HG02798 (cell line): ENCODE measurements around the gene KRT80.
"Not testable (repeated sequence)": the region's sequence is repeated elsewhere in the genome, so short reads cannot be mapped to it uniquely, and the experiment has no call there.

Experiments
- ATAC-seq: cut with Tn5 transposase; IDR thresholded peaks from one replicate; pipeline ENCODE4 v1.9.1; 2021; ENCODE audit warnings: mild to moderate bottlenecking; ENCODE audit not compliant: unreplicated experiment, poor library complexity

Gene KRT80

DNA sequence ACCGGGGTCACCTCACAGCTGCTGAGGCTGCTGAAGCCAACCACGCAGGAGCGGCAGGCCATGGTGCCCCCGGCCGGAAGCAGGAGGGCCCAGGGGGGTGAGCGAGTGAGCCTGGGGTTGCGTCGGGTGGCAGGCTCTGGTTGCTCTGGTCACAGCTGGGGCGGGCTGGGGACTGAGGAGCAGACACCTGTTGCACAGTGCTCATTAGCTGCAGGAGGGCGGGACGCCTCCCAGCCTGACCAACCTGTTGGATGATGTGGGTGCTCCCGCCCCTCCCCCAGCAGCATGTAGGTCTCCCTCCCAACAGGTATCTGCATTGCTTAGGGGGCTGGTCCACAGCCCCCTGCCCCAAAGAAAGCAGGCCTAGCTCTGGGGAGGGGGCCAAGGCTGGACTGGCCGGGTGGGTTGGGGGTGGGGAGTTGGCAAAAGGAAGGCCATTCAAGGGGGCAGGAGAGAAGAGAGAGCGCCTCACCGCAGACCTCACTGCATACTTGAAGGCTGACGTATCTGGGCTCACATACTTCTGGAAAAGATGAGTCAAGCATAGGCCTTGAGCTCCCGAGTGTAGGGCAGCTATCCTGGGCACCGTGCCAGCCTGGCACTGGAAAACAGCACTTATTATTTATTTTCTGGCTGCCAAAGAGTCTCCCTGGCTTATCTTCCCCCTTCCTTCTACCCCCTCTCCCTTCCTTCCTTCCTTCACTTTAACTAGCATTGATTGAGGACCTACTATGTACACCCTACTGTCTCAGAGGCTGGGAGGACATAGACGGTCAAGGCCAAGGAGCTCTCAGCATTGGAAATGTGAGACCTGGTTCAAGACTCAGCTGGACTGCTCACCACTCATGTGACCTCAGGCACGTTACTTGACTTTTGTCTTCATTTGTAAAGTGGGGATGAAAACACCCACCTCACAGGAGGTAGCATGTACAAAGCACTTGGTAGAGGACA, at the start of gene KRT80:
Gene KRT80, minus strand, starts transcription at position 174 of the 951 bp plus-strand sequence. Its CDS starts 112 bp downstream, at position 62.
- ATAC-seq, result no peak

DNA sequence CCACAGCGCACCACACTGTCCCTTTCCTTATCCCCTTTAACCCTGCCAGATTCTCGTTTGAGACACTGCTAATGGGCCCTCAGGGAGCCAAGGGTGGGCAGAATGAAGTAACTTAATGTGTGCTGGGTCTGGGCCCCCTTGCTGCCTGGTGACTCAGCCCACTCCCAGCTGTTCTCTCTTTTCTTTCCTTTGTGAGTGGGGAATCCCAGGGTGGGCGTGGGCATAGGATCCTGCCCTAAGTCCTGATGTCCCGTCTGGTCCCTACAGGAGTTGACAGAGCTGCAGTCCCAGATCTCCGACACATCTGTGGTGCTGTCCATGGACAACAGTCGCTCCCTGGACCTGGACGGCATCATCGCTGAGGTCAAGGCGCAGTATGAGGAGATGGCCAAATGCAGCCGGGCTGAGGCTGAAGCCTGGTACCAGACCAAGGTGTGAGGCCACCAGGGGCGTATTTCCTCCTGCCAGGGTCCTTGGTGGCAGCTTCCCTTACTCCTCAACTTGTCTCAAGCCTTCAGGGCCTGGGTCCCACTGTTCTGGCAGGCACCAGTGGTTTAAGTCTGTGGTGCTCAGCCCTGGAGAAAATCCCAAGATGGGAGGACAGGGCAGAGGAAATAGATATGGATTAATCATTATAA, 49.5 kb upstream of the KRT80 start:
- no peak for ATAC-seq

DNA sequence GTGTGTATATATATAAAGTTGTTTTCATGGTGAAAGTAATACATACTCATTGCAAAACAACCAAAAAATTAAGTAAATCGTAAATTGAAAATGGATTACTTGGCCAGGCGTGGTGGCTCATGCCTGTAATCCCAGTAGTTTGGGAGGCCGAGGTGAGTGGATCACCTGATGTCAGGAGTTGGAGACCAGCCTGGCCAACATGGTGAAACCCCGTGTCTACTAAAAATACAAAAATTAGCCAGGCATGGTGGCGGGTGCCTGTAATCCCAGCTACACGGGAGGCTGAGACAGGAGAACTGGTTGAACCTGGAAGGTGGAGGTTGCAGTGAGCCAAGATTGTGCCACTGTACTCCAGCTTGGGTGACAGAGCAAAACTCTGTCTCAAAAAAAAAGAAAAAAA, 48.4 kb upstream of the KRT80 start:
- ATAC-seq, result not testable (repeated sequence)

DNA sequence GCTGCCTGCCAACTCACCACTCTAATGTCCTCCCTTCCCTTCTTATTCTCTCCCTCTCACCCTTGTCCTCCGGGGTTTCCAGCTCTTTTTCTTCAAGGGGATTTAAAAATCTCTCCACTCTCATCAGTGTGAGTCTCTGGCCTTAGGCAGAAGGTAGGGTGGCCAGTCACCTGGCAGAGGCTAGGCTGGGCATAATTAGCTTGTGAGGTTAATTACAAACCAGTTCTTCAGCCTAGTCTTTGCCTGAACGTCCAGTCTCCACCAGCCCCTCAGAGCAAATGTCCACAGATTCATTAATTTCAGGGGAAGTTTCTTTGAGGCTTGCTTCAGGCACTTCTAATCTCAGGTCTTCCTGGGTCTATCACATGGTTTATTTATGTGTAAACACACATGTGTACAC, 48.0 kb upstream of the KRT80 start:
- ATAC-seq, result no peak

DNA sequence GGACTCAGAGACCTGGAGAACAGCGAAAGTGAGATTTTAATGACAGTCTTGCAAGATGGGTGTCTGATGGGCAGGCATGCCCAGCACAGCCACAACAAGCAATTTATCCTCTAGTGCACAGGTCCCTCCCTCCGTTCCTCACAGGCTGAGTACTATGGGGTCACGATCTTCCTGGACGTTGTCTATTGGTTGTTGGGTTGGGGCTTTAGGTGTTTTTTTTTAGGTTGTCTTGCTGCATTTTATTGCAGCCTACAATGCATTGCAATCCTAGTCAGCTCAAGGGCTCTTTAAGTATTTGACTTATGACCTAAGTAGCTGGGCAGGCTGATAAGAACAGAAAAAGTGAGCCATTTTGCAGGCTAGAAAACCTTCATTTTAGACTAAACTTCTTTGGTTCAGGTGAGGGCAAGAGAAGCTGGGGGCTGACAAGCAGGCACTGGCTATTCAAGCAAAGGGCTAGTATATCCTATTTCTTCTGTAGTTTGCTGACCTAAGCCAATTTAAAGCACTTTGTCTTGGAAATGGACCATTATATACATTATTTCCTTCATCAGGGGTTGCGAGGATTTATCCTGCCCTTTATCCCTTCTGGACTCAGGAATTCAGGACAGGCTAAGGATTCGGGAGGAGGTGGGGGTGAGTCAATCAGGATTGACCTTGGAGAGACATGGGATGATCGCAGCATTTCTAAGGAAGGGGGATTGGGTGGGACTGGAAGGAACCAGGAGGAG, 47.3 kb upstream of the KRT80 start:
- ATAC-seq, result no peak

DNA sequence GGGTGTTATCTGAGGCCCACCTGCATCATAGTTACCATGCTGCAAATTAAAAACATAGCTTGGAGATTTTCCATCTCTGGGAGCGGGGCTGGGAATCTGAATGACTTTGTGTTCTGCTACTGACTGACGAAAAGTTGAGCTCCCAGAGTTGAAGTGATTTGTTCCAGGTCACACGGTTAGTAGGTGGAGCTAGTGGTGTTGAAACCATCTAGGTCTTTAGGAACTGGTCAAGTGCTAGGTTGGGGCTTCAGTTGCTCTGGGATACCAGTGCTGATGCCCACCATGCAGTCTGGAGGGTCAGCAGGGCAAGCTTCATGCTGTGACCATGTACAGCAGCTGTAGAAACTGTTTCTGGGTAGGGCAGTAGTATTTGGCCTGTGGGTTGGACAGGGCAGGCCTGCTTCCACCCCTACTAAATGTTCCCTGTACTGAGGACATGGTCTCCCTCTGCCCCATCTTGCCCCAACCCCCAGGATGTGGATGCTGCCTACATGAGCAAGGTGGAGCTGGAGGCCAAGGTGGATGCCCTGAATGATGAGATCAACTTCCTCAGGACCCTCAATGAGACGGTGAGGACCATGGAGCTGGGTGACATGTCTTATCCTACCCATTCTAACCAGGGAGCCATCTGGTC, 46.5 kb upstream of the KRT80 start:
- no peak for ATAC-seq

DNA sequence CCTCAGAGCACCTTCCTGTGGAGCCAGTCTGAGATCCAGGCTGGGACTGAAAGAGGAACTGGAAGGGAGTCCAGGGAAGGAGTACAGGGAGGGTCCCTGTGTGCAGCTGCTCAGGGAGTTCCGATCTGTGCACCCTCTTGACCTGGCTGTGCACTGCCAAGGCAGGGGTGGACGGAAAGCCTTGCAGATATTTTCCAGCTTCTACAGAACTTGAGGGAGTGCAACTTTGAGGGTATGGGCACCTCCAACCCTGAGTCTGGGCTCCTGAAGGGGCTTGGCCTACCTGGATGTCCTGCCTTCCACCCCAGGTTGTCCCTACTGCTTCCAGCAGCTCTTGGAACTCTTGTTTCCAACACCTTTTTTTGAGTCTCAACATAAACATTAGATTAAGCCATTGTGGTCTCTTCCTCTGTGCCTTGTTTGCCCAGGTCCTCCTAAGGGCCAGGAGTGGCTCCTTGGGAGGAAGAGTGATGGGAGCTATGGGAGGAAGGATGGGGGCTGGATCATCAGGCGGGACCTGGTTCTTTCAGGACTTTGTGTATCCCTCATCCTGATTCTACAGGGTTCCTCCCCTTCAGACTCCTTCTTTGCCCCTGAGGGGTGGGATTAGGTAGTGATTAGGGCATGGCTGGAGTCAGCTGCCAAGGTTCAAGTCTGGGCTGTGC, 44.7 kb upstream of the KRT80 start:
- no peak for ATAC-seq

DNA sequence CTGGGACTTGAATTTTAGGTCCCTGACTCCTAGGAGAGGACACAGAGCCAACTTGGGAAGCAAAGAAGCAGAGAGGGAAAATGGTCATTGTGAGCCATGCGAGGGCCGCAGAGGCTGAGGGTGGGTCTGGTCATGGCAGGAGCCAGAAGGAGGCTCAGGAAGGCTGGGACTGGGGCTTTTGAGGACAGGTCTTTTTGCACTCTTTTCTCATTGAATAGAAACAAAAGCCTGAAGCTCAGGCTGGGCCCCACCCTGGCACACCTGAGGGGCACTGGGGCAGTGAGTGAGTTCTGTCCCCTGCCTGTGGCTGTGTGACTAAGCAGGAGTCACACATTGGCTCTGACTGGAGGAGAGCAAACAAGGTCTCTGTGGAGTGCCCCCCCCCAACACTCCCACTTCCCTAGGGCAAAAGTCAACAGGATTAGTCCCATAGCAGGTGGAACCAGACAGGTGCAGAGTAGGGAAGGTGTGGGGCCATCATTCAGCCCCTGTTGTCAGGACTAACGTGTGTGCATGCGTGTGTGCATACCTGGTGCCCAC, 44.1 kb upstream of the KRT80 start:
- ATAC-seq, result no peak

DNA sequence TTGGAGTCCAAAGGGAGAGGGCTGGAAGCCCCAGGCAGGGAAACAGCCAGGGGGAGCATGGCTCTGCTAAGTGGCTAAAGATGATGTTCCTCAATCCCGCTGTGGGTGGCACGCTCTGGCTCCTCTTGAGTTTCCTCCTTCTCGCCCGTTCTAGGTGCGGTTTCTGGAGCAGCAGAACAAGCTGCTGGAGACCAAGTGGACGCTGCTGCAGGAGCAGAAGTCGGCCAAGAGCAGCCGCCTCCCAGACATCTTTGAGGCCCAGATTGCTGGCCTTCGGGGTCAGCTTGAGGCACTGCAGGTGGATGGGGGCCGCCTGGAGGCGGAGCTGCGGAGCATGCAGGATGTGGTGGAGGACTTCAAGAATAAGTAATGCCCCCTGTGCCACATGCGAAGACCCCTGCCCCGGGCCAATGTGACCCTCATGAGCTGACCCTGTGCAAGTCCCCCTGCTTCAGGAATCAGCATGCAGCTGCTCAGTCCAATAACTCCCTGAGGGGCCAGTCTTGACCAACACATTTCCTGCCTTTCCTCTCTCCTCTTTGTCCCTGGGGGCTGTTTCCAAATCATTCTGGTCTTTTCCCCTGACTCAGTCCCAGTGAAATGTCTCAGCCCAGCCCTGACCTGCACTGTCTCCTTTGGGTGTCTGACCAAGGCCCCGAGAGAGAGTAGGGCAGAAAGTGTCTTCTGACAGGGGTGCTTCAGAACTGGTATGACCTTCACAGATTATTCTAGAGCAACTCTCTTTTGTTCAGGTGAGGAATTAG, 43.4 kb upstream of the KRT80 start:
- ATAC-seq, result no peak

DNA sequence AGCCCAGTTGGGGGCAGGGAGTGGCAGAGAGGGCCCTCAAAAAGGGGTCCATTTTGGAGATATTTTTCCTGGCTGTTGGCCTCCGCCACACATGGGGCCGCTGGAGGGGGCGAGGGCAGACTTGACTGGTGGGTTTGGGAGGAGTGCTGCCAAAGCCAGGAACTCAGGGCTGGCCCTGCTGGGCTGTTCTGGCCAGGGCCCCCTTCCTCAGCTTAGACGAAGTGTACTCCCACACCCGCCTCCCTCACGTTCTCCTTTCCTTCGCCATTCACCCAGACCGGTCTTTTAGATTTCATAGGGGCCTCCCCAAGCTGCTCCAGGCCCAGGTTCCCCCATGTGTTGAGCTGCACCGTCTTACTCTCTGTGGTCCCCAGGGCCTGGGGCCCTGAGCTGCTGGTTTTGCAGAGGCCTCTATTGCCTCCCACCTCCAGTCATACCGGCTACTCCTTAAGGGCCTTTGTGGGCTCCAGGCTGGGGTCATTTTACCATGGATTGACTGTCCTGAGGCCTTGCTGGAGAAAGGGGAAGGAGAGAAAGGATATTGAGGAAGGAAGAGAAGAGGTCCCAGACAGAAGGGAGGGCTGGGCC, 42.5 kb upstream of the KRT80 start:
- no peak for ATAC-seq

DNA sequence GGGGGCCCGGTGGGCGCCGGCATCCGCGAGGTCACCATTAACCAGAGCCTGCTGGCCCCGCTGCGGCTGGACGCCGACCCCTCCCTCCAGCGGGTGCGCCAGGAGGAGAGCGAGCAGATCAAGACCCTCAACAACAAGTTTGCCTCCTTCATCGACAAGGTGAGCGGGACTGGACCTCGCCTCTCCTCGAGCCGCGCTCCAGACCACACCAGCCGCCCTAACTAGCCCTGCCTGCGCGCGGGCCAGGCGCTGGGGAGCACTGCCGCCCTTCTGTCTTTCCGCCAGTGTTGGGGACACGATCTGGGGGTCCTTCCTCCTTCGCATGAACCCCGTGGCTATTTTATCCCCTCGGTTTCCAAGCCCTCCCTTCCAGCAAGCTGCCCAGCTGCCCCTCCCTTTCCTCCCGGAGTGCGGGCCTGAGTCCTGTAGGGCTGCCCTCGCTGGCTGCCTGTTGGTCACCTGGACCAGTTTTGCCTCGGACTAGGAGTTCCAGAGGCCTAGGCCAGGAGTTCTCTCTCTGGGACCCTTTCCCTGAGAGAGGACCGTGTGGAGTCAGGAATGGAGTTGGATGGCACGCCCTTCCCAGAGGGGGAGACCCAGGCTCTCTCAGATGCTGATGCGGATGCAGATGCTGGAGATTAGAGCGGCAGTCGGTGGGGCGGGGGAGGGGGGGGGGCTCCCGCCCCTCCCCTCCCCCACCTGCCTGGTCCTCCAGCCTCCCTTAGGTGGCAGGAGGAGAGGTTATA, 41.8 kb upstream of the KRT80 start:
- no peak for ATAC-seq

DNA sequence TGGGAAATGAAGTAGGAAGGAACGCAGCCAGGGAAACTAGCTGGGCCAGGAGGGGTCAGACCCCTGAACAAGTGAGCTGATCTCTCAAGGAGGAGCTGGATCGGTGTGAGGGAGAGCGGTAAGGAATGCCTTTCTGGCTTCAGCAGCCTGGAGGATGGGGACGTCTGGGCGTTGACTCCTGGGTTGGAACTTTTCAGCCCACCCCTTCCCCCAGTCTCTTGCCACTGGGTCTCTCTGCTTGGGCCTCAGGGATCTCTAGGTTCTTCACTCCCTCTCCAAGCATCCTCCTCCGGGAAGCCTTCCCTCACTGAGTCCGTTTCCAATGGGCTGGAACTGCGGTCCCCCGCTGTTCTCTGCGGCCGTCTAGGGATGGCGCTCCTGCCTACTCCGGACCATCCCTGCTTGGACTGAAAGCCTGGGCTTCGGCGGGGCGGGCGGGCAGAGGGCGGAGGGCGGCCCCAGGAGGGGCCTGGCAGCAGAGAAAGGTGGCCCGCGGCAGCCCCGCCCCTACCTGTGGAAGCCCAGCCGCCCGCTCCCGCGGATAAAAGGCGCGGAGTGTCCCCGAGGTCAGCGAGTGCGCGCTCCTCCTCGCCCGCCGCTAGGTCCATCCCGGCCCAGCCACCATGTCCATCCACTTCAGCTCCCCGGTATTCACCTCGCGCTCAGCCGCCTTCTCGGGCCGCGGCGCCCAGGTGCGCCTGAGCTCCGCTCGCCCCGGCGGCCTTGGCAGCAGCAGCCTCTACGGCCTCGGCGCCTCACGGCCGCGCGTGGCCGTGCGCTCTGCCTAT, 41.1 kb upstream of the KRT80 start, which contains the start of gene KRT7:
Gene KRT7, plus strand, starts transcription at position 570 of the 788 bp plus-strand sequence. Its CDS starts 54 bp downstream, at position 624.
- ATAC-seq, result no peak

DNA sequence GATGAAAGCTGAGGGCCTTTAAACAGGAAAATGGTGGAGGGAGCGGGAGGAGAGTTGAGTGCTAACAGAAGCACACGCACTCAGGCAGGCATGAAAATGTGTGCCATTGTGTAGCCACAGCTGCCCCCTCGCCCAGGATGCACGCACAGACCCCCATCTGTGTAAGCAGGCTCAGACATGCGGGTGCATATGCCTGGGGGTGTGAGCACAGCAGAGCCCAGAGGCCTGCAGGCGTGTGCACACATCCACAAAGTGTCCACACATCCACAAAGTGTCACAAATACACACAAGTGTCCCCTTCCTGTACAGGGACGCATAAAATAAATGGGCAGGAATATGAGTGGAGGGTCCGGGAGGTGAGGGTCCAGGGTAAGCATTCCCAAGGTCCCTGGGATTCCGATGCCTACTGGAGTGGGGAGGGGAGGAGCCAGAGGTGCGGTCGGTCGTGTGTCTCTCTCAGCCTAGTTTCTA, 40.4 kb upstream of the KRT80 start:
- no peak for ATAC-seq

DNA sequence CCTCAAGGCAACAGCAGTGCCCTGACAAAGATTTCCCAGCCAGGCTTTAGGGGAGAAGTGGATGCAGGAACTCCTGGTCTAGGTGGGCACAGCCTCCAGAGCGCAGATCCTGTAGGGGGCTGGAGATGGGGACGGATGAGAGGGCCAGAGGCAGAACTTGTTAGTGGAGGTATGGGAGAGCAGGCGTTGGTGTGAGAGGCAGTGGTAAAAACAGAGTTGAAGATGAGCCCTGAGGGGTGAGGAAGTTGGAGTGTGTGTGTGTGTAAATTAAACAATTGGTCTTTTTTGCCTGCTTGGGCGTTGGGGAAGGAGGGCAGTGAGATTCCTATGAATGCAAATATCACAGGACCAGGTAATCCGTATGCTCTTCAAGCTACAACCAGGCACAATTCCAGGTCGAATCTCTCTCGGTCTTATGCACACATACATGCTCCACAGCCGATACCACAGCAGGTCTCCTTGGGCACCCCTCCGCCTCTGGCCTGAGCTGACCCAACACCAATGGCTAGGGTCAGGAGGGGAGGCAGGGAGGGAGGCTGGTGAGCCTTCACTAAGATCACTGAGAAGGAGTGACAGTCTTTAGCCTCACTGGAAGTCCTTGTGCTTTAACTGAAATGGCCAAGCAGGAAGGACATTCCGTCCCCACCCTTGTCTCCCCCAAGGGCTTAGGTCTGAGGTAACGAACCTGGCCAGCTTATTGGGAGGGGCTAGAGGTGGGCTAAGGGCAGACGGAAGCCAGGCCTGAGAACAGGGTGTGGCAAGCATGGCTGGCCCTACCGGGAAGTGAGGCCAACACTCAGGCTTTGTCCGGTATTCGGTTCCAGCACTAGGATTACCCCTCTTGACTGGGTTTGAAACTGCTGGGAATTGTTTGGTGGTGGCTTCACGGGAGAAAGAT, 39.7 kb upstream of the KRT80 start:
- no peak for ATAC-seq

DNA sequence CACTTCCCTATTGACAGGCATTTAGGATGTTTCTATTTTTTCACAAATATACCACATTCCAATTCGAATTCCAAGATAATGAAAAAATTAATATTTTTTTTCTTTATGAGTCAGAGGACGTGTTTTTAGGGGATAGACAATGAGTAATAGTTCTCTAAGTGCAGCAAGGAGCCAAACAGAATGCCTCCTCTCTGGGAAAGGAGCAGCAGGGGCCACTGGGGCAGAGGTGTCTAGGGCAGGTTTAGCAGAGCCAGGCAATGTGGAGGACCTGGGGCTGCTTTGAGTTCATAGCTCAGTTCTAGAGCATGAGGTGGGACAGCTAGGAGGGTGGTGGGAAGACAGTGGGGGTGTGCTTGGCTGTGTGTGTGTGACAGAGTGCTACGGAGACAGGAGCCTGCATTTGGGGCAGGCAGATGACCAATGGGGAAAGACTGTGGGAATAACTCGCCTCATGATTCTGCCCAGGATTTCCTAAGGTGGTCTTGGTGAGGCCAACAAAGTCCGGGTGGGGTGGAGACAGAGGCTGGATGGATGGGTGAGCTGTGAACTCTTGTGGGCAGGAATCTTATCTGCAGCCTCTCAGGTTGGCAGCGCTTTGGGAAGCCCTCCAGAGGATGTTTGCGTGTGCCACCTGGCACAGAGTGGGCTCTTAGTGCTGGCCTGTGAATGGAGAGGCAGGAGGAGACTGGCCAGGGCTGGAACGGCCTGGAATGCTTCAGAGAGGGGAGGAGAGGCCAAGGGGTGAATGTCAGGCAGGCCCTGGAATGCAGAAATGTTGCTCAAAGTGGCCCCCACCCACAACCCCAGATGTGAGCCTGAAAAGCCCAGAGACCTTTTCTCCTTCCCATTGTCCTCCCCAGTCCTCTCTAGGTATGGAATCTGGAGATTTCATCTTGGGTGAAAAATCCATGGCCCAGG, 38.8 kb upstream of the KRT80 start:
- no peak for ATAC-seq
